GM19099 (cell line): ENCODE results near the gene NOD1.

ENCODE experiments used
- POLR2A ChIP-seq: IDR thresholded peaks from 3 replicates; pipeline ENCODE4 v1.6.1; 2011; ENCODE audit warnings: low read depth; ENCODE audit not compliant: insufficient read length; ENCODE audit errors: extremely low read depth

The NOD1 gene

GRCh38 chr7:30505174-30505697 lies 26.7 kb upstream of the NOD1 start:
- TF ChIP-seq POLR2A: no peak

- peak; percentile 86 for TF ChIP-seq POLR2A
Observed at GRCh38 chr7:30504301-30505173, 26.0 kb upstream of the NOD1 start, which contains the start of gene GGCT. Gene GGCT, minus strand, starts transcription at chr7:30504829. Its CDS starts 120 bp downstream, at chr7:30504709.

DNA sequence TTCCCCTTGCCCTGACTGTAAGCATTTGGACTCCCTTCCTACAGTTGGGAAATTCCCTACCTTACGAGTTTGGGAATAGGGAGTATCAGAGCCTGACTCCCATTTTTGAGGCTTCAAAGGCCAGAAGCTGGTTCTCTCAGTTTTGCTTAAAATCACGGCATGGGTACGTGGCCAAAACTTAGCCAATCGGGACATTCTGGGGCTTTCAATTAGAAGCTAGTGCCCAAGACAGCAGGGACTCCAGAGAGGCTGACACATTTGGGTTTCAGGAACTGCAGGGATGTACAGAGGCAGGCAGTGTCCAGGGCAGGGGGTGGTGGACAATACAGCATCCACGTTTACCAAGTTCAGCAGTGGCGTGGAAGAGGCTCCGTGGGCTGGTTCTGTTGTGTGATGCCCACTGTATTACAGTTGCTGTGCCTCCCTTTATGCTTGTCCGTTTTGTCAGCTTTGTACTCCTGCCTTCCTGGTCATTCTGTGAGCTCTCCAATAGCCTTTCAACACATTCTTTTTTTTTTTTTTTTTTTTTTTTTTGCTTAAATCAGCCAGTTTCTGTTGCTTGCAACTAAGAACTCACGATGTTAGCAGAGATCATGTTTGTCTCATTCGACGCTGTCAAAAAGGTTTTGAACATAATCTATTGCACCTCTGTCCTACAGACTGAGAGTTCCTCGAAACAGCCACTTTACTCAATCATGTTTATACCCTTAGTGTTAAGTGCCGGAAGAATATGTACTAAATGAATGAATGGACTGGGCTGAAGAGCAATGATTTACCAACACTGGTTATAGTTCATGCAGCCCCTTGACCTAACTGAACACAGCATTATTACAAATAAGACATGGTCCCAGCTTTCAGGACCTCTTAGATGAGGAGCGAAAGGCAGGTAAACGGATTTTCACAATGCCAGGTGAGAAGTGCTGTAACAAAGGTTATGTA lies 25.0 kb upstream of the NOD1 start:
- TF ChIP-seq POLR2A: no peak

DNA sequence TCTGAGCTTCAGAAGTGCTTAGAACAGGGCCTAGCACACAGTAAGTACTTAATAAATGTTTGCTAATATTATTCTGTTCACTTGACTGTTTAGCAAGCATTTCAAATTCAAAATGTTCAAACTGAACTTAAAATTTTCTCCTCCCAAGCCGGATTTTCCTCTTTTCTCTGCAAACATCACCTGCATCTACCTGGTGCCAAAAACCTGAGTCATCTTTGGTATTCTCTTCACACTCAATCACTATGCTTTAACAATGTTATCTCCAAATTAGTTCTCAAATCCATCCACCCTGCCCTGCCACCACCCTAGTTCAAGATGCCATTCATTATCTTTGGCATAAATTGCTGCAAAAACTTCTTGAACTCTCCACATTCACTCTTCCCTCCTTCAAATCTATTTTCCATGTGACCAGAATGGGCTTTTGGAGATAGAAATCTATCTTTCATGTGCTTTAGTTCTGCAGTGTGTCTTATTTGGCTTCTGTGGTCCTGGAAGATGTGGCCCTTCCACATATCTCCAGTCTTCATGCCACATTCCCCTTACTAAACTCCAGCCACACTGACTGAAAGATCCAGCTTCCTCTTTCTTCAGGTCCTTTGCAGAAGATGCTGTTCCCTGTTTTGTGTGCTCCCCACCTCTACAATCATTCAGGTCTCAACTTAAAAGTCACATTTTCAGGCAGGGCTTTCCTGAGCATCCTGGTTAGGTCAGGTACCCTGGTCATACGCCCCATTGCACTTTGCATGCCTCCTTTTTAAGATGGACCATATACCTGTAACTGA lies 24.1 kb upstream of the NOD1 start:
- no peak for TF ChIP-seq POLR2A

DNA sequence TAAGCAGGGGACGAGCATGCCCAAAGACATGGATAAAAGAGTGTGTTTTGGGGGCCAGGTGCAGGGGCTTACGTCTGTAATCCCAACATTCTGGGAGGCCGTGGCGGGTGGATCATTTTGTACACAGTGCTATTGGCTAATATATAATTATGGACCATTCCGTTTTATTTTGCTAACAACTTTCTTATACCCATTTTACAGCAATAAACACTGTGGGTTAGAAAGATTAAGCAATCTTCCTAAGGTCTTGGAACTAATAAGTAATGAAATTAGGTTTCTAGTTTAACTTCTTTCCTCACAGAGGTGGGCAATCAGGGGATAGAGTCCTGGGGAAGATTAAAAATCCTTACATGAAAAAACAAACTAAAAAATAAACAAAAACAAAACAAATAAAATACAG lies 22.7 kb upstream of the NOD1 start:
- no peak for TF ChIP-seq POLR2A

DNA sequence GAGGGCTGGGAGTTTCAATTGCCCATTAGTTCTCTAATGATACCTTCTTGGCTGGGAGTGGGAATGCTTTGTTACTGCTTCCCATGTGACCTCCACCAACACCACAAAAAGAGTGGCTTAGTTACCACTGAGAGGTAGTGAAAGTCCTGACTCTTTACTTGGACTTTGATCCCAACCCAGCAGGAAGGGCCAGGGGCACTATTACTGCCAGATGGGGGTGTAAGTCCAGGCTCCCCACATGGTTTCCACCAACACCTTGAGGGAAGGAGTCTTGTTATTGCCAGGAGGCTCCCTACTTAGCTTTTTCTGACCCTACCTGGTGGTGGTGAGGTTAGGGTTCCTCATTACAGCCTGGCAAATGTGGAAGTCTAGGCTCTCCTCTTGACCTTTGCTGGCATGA lies 14.6 kb upstream of the NOD1 start:
- TF ChIP-seq POLR2A: no peak

- TF ChIP-seq POLR2A: no peak
Observed at GRCh38 chr7:30491417-30491816, 12.8 kb upstream of the NOD1 start.

- TF ChIP-seq POLR2A: no peak
Observed at GRCh38 chr7:30487371-30487770, 8.8 kb upstream of the NOD1 start.

DNA sequence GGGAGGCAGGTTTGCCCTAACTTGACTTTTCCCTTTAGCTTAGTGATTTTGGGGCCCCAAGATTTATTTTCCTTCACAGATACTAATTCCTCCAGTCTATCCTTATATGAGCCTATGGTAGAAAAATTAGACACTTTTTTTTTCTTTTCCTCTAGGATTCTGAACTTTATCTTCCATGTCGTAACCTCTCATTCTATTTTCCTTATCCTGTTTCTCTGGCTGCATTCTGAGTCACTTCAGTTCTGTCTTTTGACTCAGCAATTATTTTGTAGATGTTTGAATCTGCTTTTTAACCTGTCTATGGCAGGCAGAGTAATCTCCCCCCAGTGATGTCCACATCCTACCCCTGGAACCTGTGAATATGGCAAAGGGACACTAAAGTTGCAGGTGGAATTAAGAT lies 7.1 kb upstream of the NOD1 start:
- TF ChIP-seq POLR2A: no peak

GRCh38 chr7:30479202-30480120 lies 877 bp upstream of the NOD1 start:
- TF ChIP-seq POLR2A: no peak

DNA sequence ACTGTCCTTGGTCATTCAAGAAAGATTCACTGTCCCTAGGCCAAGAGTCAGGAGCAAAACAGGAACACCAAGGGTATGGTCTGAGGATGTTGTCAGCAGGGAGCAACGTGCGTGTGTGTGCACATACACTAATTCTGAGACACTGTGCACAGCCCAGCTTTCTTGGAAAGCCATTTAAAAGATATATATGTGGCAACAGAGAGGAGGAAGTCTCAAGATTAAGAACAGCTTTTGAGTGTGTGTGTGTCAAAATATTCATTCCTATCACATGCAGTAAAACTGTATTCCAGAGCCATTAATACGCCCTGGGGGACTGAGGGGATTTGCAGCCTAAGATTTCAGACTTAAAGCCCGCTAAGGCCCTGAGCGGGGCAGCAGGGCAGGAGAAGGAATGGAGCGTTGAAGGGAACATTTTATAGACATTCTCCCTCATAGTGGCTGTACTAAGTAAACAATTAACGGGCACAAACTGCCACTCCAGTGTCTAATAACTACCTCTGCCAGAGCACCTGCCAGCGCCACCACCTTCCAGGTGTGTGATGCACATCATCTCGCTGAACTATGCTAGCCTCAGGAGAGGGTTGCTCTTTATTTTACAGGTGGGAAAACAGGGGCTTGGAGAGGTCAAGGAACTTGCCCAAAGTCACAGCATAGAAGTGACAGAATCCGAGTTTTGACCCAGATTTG lies 2.0 kb downstream of the NOD1 start:
- no peak for TF ChIP-seq POLR2A

DNA sequence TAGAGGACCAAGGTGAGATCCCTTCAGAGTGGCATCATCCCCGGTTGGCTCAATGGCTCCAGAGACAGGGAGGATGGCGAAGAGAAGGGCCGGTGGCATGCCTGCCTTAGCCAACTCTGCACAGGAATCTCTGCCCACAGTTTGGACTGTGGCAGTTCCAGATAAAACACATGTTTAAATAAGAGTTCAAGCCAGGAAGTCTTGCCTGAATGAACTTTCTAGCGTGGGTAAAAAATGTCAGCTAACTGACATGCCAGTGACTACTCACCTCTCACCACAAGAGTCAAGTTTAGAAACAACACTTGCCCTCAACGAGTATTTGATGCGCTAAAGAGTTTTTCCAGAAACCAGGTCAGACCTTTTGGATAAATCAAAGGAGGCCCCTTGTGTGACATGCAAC lies 3.0 kb downstream of the NOD1 start:
- no peak for TF ChIP-seq POLR2A

- no peak for TF ChIP-seq POLR2A
Observed at GRCh38 chr7:30474893-30475292, 3.7 kb downstream of the NOD1 start.

DNA sequence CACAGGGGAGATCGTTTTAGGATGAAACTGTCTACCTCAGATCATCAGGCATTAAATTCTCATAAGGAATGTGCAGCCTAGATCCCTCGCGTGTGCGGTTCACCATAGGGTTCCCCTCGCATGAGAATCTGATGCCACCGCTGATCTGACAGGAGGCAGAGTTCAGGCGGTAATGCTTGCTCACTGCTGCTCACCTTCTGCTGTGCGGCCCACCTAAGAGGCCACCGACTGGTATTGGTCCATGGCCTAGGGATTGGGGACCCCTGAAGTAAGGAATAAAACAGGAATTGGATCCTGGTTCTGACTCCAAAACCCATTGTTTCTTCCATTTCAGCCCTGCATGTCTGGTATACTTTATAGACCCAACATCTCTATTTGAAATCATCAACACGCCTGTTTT lies 4.1 kb downstream of the NOD1 start:
- TF ChIP-seq POLR2A: no peak

GRCh38 chr7:30473903-30474302 lies 4.7 kb downstream of the NOD1 start:
- TF ChIP-seq POLR2A: no peak
